Measurements from ENCODE around the gene HOXB4. TPM values are rescaled to one million over a fixed set of nuclear protein-coding genes. Genes with fewer than 3 reads are reported as not detected.

Gene HOXB4
- total and polyA plus RNA-seq, 10 of the 15 experiments (the other 5 are each of a cell fraction or from before 2014, with no cell fraction given), result 0.35 to 5.8 (median 3.0) TPM

DNA sequence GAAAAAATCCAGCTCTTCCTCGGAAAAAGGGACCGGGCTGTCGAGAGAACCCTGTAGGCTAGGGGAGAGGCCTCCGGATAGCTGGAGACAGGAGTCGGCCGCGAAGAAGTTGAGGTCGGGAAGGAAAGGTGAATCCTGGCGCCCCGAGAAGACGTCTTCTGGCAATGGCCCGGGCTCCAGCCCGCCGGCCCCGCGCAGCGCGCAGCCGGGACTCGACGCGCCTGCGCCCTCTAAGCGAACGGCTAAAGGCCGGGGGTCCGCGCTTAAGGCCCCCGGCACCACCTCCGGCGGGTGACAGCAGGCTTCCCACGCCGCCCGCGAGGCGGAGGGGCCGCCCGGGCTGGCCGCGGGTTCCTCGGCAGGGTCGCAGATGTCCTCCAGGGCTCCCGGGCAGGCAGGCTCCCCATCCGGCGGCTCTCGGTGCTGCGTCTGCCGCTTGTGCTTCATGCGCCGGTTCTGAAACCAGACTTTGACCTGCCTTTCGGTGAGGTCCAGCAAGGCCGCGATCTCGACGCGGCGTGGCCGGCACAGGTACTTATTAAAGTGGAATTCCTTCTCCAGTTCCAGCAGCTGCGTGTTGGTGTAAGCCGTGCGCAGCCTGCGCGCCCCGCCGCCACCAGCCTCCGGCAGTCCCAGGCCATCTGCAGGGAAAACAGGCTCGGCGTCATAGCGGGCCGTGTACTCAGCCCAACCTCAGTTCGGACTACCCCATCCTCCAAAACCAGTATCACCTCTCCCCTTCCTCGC, 34.9 kb downstream of the HOXB4 start (continued):
- TF ChIP-seq, protein P1, sequence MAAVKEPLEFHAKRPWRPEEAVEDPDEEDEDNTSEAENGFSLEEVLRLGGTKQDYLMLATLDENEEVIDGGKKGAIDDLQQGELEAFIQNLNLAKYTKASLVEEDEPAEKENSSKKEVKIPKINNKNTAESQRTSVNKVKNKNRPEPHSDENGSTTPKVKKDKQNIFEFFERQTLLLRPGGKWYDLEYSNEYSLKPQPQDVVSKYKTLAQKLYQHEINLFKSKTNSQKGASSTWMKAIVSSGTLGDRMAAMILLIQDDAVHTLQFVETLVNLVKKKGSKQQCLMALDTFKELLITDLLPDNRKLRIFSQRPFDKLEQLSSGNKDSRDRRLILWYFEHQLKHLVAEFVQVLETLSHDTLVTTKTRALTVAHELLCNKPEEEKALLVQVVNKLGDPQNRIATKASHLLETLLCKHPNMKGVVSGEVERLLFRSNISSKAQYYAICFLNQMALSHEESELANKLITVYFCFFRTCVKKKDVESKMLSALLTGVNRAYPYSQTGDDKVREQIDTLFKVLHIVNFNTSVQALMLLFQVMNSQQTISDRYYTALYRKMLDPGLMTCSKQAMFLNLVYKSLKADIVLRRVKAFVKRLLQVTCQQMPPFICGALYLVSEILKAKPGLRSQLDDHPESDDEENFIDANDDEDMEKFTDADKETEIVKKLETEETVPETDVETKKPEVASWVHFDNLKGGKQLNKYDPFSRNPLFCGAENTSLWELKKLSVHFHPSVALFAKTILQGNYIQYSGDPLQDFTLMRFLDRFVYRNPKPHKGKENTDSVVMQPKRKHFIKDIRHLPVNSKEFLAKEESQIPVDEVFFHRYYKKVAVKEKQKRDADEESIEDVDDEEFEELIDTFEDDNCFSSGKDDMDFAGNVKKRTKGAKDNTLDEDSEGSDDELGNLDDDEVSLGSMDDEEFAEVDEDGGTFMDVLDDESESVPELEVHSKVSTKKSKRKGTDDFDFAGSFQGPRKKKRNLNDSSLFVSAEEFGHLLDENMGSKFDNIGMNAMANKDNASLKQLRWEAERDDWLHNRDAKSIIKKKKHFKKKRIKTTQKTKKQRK (IDR thresholded peaks at IDR 0.05; ENCODE audit: low read depth, low read length), result no peak
- TF ChIP-seq YBX1 (IDR thresholded peaks at IDR 0.05) (no peak), SREBF1 (IDR thresholded peaks at IDR 0.05; ENCODE audit: low read length) (no peak), RB1 (IDR thresholded peaks at IDR 0.05; ENCODE audit: borderline replicate concordance) (0 out of 2 replicates have a peak, but pooled peaks have one; percentile 29), SUPT20H (IDR thresholded peaks at IDR 0.05; ENCODE audit: borderline replicate concordance, control insufficient read depth, low read depth, low read length) (no peak), ATF7 (IDR thresholded peaks at IDR 0.05; ENCODE audit: low read depth) (no peak), TBL1XR1 (IDR thresholded peaks at IDR 0.05; ENCODE audit: low read depth, low read length) (no peak), ZNF217 (IDR thresholded peaks at IDR 0.05) (no peak), NR2C1 (IDR thresholded peaks at IDR 0.05) (no peak), USF1 (IDR thresholded peaks at IDR 0.05; ENCODE audit: borderline replicate concordance, extremely low read length, insufficient read depth, low read depth, low read length) (no peak), JUNB (IDR thresholded peaks at IDR 0.05) (no peak), MYC (IDR thresholded peaks at IDR 0.05; ENCODE audit: insufficient read depth, insufficient read length, insufficient replicate concordance, low read length, severe bottlenecking) (no peak), SPI1 (IDR thresholded peaks at IDR 0.05; ENCODE audit: borderline replicate concordance, insufficient read depth, low read depth, low read length) (no peak), SMC3 (IDR thresholded peaks at IDR 0.05; ENCODE audit: borderline replicate concordance, low read length) (no peak; the same call in 1 of the 2 replicates), HDAC6 (IDR thresholded peaks at IDR 0.05; ENCODE audit: unreplicated experiment) (peak; percentile 98), RUNX3 (IDR thresholded peaks at IDR 0.05; ENCODE audit: low read length) (no peak), SUZ12 (IDR thresholded peaks at IDR 0.05; ENCODE audit: unreplicated experiment) (peak; percentile 50), CTCF (IDR thresholded peaks at IDR 0.05 in 2 of 3, conservative IDR thresholded peaks at IDR 0.05 in 1 of 3; ENCODE audit: control insufficient read depth in 2 of 3, extremely low read depth in 1 of 3, insufficient read depth in 1 of 3, low read depth in 3 of 3, low read length in 3 of 3) (peak in 2 of 3 experiments; percentile 18 to 42; a peak in 3 of 6 replicates)
- TF ChIP-seq, protein P2, sequence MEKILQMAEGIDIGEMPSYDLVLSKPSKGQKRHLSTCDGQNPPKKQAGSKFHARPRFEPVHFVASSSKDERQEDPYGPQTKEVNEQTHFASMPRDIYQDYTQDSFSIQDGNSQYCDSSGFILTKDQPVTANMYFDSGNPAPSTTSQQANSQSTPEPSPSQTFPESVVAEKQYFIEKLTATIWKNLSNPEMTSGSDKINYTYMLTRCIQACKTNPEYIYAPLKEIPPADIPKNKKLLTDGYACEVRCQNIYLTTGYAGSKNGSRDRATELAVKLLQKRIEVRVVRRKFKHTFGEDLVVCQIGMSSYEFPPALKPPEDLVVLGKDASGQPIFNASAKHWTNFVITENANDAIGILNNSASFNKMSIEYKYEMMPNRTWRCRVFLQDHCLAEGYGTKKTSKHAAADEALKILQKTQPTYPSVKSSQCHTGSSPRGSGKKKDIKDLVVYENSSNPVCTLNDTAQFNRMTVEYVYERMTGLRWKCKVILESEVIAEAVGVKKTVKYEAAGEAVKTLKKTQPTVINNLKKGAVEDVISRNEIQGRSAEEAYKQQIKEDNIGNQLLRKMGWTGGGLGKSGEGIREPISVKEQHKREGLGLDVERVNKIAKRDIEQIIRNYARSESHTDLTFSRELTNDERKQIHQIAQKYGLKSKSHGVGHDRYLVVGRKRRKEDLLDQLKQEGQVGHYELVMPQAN (conservative IDR thresholded peaks at IDR 0.05), result peak; percentile 62; the same call in 1 of the 2 replicates
- TF ChIP-seq, protein P3, sequence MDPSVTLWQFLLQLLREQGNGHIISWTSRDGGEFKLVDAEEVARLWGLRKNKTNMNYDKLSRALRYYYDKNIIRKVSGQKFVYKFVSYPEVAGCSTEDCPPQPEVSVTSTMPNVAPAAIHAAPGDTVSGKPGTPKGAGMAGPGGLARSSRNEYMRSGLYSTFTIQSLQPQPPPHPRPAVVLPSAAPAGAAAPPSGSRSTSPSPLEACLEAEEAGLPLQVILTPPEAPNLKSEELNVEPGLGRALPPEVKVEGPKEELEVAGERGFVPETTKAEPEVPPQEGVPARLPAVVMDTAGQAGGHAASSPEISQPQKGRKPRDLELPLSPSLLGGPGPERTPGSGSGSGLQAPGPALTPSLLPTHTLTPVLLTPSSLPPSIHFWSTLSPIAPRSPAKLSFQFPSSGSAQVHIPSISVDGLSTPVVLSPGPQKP (IDR thresholded peaks at IDR 0.05; ENCODE audit: low read depth, low read length), result no peak

Data from GM12878 (cell line).